HepG2 (cell line): ENCODE data around the gene CHCHD1. TPM values are rescaled to one million over a fixed set of nuclear protein-coding genes. Genes with fewer than 3 reads are reported as not detected.
A peak's percentile ranks its signal among the peaks of the same experiment; 100 is the strongest.

Source experiments
- ATF7-NPFF ChIP-seq: sonication (generic); formaldehyde crosslinking; IDR thresholded peaks from 2 replicates; pipeline ENCODE4 v1.8.1; 2023; ENCODE audit warnings: mild to moderate bottlenecking, low read depth, missing genetic modification reagents, moderate library complexity
- ETV6 ChIP-seq: sonication (generic); formaldehyde crosslinking; conservative IDR thresholded peaks from 2 replicates; pipeline ENCODE4 v1.4.0; 2020; ENCODE audit warnings: missing genetic modification reagents
- GPN1 ChIP-seq: sonication (generic); formaldehyde crosslinking; IDR thresholded peaks from 2 replicates; pipeline ENCODE4 v1.5.1; 2020; ENCODE audit warnings: missing genetic modification reagents, borderline replicate concordance
- HES4 ChIP-seq: sonication (generic); formaldehyde crosslinking; IDR thresholded peaks from 2 replicates; pipeline ENCODE4 v1.9.0; 2021; ENCODE audit warnings: mild to moderate bottlenecking, missing genetic modification reagents, borderline replicate concordance
- HOXA3 ChIP-seq: sonication (generic); formaldehyde crosslinking; IDR thresholded peaks from 2 replicates; pipeline ENCODE4 v1.5.0; 2020; ENCODE audit warnings: missing genetic modification reagents
- KLF11 ChIP-seq: IDR thresholded peaks from 2 replicates; pipeline ENCODE4 v1.6.1; 2016; ENCODE audit warnings: missing compliant biosample characterization
- LBX2 ChIP-seq: sonication (generic); formaldehyde crosslinking; IDR thresholded peaks from 2 replicates; pipeline ENCODE4 v1.5.0; 2020; ENCODE audit warnings: missing genetic modification reagents, mild to moderate bottlenecking, borderline replicate concordance
- NFE2L2 ChIP-seq: fragments of 150-350 bp; IDR thresholded peaks from 2 replicates; pipeline ENCODE4 v1.6.1; 2014; ENCODE audit warnings: low read length
- NFKB2 ChIP-seq: sonication (generic); formaldehyde crosslinking; IDR thresholded peaks from 2 replicates; pipeline ENCODE4 v1.4.0; 2020; ENCODE audit warnings: missing genetic modification reagents, borderline replicate concordance
- NR2F1 ChIP-seq, 2 experiments: fragments of 450-650 bp in 1 of 2; formaldehyde crosslinking in 1 of 2; IDR thresholded peaks; 2 replicates each; pipeline versions ENCODE4 v1.5.0 to v1.6.1; 2016 to 2020; ENCODE audit warnings: mild to moderate bottlenecking in 1 of 2, missing compliant biosample characterization in 1 of 2, missing genetic modification reagents in 1 of 2, moderate library complexity in 1 of 2
- PCBP2 ChIP-seq: fragments of 200-400 bp; formaldehyde crosslinking; optimal IDR thresholded peaks from 2 replicates; pipeline ENCODE3; 2018; ENCODE audit warnings: low read length, low read depth; ENCODE audit not compliant: poor library complexity, severe bottlenecking
- PPARG ChIP-seq: conservative IDR thresholded peaks from 2 replicates; pipeline ENCODE4 v1.6.1; 2016; ENCODE audit warnings: missing biosample characterization, missing genetic modification reagents
- PRPF4 ChIP-seq: fragments of 200-400 bp; formaldehyde crosslinking; IDR thresholded peaks from 2 replicates; pipeline ENCODE4 v1.6.1; 2016; ENCODE audit warnings: low read length, low read depth; ENCODE audit not compliant: poor library complexity, severe bottlenecking
- RAD51 ChIP-seq: fragments of 450-650 bp; IDR thresholded peaks from 2 replicates; pipeline ENCODE4 v1.6.1; 2016; ENCODE audit warnings: borderline replicate concordance
- TBX2 ChIP-seq: sonication (generic); formaldehyde crosslinking; IDR thresholded peaks from 2 replicates; pipeline ENCODE4 v1.5.0; 2020; ENCODE audit warnings: missing genetic modification reagents, mild to moderate bottlenecking, borderline replicate concordance
- TP53 ChIP-seq: sonication (generic); formaldehyde crosslinking; conservative IDR thresholded peaks from 2 replicates; pipeline ENCODE4 v1.4.0; 2020; ENCODE audit warnings: missing genetic modification reagents
- ZFP36L1 ChIP-seq: sonication (generic); formaldehyde crosslinking; IDR thresholded peaks from 2 replicates; pipeline ENCODE4 v1.8.0; 2022; ENCODE audit warnings: mild to moderate bottlenecking, missing genetic modification reagents, moderate library complexity
- ZFP90 ChIP-seq: sonication (generic); formaldehyde crosslinking; IDR thresholded peaks from 2 replicates; pipeline ENCODE4 v1.8.0; 2022; ENCODE audit warnings: missing genetic modification reagents, mild to moderate bottlenecking, inconsistent platforms, borderline replicate concordance
- ZNF143 ChIP-seq: sonication (generic); formaldehyde crosslinking; IDR thresholded peaks from 2 replicates; pipeline ENCODE4 v1.4.0; 2020; ENCODE audit warnings: missing genetic modification reagents
- ZNF513 ChIP-seq: sonication (generic); formaldehyde crosslinking; conservative IDR thresholded peaks from 2 replicates; pipeline ENCODE4 v1.5.0; 2020; ENCODE audit warnings: missing genetic modification reagents
- ZNF549 ChIP-seq: sonication (generic); formaldehyde crosslinking; IDR thresholded peaks from 2 replicates; pipeline ENCODE4 v1.5.0; 2020; ENCODE audit warnings: missing genetic modification reagents
- ZNF567 ChIP-seq: sonication (generic); formaldehyde crosslinking; IDR thresholded peaks from 2 replicates; pipeline ENCODE4 v1.8.1; 2023; ENCODE audit warnings: mild to moderate bottlenecking, missing genetic modification reagents, borderline replicate concordance
- ZNF615 ChIP-seq: sonication (generic); formaldehyde crosslinking; IDR thresholded peaks from 2 replicates; pipeline ENCODE4 v1.5.0; 2020; ENCODE audit warnings: mild to moderate bottlenecking, missing genetic modification reagents, borderline replicate concordance
- ZNF670 ChIP-seq: sonication (generic); formaldehyde crosslinking; IDR thresholded peaks from 2 replicates; pipeline ENCODE4 v1.8.0; 2022; ENCODE audit warnings: mild to moderate bottlenecking, missing genetic modification reagents, borderline replicate concordance
- ZNF672 ChIP-seq: sonication (generic); formaldehyde crosslinking; IDR thresholded peaks from 2 replicates; pipeline ENCODE4 v1.8.1; 2022; ENCODE audit warnings: missing genetic modification reagents
- polyA plus RNA-seq, 8 experiments: library from polyadenylated mRNA; depleted of rRNA in 3 of 8; stranded (reverse) in 7 of 8; unstranded in 1 of 8; fragments of >200 nt; fragmentation: Illumina TruSeq in 4 of 8; extraction: Trizol in 4 of 8; gene quantifications; 2 replicates each; pipeline versions ENCODE4 v1.2.1 to v1.2.3, GENCODE V29; 2011 to 2016; ENCODE audit warnings: low read depth in 4 of 8, missing spikeins in 1 of 8, mixed read lengths in 1 of 8; ENCODE audit not compliant: insufficient read depth in 1 of 8
- total RNA-seq, 5 experiments: library from RNA; depleted of rRNA; stranded (reverse); fragments of >200 nt; fragmentation: Illumina TruSeq; extraction: Trizol; gene quantifications; 2 replicates each; pipeline ENCODE4 v1.2.3, GENCODE V29; 2016; ENCODE audit warnings: low read depth in 1 of 5
- TF ChIP-seq, protein P1 (sequence below): sonication (generic); formaldehyde crosslinking; IDR thresholded peaks from 2 replicates; pipeline ENCODE4 v1.5.0; 2020; ENCODE audit warnings: mild to moderate bottlenecking, low read depth, missing genetic modification reagents, borderline replicate concordance
- TF ChIP-seq, protein P2 (sequence below): sonication (generic); formaldehyde crosslinking; IDR thresholded peaks from 2 replicates; pipeline ENCODE4 v1.5.1; 2020; ENCODE audit warnings: missing genetic modification reagents, mild to moderate bottlenecking, borderline replicate concordance

The CHCHD1 gene
- total and polyA plus RNA-seq, 2 of the 13 experiments (the other 11 are each of a cell fraction or from before 2014, with no cell fraction given): 36.9 to 71.2 TPM

DNA sequence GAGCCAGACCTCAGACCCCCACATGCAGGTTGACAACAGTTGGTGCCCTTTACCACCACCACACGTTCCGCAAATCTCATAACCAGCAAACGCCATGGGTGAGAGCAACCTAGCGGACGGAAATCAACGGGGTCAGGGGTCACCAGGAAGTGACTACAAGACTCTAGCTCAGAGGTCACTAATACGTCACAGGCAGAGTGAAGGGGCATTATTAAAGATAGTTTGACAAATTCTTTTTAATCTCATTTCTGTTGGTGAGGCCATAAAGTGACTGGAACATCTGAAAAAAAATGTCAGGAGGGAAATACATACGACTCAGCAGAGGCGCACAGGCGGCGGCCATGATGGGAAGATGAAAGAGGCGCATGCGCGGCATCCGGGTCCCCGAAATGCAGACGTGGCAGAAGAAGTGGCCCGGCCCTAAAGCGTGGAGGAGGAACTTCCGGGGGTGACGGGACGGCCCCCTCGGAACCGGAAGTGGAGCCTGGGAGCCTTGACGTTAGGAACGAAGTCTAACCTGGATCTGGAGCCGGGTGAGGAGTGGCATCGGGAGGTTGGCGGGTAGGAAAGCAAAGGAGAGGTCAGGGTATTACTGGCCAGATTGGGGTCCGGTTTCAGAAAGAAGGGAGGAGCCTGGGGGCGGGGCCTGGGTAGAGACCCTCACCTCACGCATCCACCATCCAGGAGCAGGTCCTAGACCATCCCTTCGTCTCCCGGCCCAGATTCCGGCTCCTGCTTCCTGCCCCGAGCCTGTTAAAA, 37.8 kb upstream of the CHCHD1 start, which contains the start of gene SEC24C (continued):
- TF ChIP-seq NFKB2 (peak; percentile 69; the same call in 1 of the 2 replicates), ZFP36L1 (CRISPR knock-in tag) (no peak; the same call in 1 of the 2 replicates), PCBP2 (no peak), ETV6 (CRISPR knock-in tag) (no peak), LBX2 (CRISPR knock-in tag) (no peak), ZNF549 (CRISPR knock-in tag) (no peak), NR2F1 (CRISPR knock-in tag; IDR thresholded peaks at IDR 0.05) (peak; percentile 69 to 95), RAD51 (no peak), PRPF4 (no peak), ZNF143 (CRISPR knock-in tag) (peak; percentile 69; the same call in 1 of the 2 replicates), ATF7-NPFF (CRISPR knock-in tag) (peak; percentile 82; the same call in 1 of the 2 replicates), KLF11 (no peak), NFE2L2 (no peak), ZNF567 (CRISPR knock-in tag) (no peak), ZNF615 (CRISPR knock-in tag) (0 out of 2 replicates have a peak, but pooled peaks have one; percentile 44), ZFP90 (CRISPR knock-in tag) (no peak), PPARG (CRISPR knock-in tag) (peak; percentile 87), HOXA3 (CRISPR knock-in tag) (peak; percentile 94), TBX2 (CRISPR knock-in tag) (no peak; the same call in 1 of the 2 replicates), GPN1 (no peak), ZNF670 (CRISPR knock-in tag) (peak; percentile 92; the same call in 1 of the 2 replicates), ZNF513 (no peak), HES4 (CRISPR knock-in tag) (no peak), TP53 (no peak), ZNF672 (no peak)
- TF ChIP-seq, protein P1, sequence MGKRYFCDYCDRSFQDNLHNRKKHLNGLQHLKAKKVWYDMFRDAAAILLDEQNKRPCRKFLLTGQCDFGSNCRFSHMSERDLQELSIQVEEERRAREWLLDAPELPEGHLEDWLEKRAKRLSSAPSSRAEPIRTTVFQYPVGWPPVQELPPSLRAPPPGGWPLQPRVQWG (CRISPR knock-in tag): no peak
- TF ChIP-seq, protein P2, sequence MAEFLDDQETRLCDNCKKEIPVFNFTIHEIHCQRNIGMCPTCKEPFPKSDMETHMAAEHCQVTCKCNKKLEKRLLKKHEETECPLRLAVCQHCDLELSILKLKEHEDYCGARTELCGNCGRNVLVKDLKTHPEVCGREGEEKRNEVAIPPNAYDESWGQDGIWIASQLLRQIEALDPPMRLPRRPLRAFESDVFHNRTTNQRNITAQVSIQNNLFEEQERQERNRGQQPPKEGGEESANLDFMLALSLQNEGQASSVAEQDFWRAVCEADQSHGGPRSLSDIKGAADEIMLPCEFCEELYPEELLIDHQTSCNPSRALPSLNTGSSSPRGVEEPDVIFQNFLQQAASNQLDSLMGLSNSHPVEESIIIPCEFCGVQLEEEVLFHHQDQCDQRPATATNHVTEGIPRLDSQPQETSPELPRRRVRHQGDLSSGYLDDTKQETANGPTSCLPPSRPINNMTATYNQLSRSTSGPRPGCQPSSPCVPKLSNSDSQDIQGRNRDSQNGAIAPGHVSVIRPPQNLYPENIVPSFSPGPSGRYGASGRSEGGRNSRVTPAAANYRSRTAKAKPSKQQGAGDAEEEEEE: no peak
